Endothelial cell of hepatic sinusoid (primary cell): Measurements from ENCODE around the gene WSB2.
"Not testable (repeated sequence)": the region's sequence is repeated elsewhere in the genome, so short reads cannot be mapped to it uniquely, and the experiment has no call there.

Experiments
- in situ Hi-C: cut with HindIII; loops from 2 replicates; pipeline ENCODE4 v1.10.0; 2017; ENCODE audit warnings: low sequenced_read_pairs

Gene WSB2

DNA sequence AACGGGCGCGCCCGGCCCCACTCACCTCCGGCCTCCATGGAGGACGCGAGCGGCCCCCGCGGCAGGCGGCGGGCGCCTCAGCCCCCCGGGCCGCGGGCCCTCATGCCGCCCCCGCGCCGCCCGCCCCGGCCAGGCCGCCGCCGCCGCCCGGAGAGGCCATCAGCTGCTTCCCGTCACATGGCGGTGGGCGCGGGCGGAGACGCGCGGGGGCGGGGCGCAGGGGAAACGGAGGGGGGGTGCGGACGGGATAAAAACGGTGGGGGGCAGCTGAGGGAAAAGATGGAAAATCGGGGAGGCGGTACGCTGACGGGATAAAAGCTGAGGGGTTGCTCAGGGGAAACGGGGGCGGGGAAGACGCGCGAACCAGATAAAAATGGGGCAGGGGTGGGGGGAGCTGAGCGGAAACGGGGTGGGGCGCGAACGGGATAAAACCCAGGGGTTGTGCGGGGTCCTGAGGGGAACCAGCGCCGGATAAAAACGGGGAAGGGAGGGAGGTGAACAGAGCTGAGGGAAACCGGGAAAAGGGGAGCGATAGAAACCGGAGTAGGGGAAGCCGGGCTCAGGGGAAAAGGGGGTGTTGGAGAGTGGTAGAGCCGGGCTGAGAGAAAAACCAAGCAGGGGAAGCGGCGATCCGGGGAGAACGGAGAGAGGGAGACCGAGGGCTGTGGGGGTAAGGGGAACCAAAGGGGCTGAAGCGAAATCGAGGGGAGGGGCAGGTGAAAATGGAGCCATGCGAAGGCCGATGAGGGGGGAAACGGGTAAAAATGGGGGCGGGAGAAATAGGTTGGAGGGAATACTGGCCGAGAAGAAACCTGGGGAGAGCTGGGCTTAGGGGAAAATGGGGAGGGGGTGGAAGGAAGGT lies at the start of gene WSB2:
Gene WSB2, minus strand, starts transcription at position 169 of the 862 bp plus-strand sequence. Its CDS starts 131 bp downstream, at position 38.
- in situ Hi-C loops = no loop called here

DNA sequence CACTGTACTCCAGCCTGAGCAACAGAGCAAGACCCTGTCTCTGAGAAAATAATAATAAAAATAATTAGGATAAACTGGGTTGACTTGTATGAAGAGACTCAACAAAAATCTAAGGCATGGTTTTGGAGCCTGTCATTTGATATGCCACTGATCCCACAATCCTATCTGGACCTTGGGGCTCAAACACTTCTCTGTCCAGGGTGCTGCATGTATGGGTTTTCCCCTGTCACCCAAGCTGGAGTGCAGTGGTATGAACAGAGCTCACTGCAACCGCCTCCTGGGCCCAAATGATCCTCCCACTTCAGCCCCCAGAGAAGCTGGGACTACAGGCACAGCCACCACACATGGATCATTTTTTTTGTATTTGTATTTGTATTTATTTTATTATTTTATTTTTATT lies 48.1 kb upstream of the WSB2 start:
- in situ Hi-C loops = no loop called here

DNA sequence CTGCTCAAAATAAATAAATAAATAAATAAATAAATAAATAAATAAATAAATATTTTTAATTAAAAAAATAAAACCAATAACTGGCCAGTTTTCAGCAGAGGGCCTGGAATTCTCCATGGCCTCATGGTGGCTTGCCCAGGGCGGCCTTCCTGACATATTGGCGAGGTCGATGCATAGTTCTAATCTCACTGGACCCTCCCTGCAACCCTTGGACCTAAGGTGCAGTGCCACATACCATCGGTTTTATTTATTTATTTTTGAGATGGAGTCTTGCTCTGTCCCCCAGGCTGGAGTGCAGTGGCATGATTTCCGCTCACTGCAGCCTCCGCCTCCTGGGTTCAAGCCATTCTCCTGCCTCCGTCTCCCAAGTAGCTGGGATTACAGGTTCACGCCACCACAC lies 46.7 kb upstream of the WSB2 start:
- in situ Hi-C loops = no loop called here

DNA sequence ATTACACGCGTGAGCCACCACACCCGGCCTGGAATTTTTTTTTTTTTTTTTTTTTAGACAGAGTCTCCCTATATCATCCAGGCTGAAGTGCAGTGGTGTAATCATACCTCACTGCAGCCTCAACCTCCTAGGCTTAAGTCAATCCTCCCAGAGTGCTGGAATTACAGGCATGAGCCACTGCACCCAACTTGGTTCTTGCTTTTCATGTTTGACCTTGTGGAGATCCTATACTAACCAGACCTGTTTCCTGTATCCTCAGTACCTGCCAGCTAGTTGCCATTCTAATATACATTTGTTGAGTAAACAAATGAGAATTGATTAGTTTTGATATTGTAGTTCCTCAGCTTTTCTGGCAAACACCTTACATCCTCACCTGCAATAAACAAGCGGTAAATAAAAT lies 46.0 kb upstream of the WSB2 start:
- in situ Hi-C loops = no loop called here

DNA sequence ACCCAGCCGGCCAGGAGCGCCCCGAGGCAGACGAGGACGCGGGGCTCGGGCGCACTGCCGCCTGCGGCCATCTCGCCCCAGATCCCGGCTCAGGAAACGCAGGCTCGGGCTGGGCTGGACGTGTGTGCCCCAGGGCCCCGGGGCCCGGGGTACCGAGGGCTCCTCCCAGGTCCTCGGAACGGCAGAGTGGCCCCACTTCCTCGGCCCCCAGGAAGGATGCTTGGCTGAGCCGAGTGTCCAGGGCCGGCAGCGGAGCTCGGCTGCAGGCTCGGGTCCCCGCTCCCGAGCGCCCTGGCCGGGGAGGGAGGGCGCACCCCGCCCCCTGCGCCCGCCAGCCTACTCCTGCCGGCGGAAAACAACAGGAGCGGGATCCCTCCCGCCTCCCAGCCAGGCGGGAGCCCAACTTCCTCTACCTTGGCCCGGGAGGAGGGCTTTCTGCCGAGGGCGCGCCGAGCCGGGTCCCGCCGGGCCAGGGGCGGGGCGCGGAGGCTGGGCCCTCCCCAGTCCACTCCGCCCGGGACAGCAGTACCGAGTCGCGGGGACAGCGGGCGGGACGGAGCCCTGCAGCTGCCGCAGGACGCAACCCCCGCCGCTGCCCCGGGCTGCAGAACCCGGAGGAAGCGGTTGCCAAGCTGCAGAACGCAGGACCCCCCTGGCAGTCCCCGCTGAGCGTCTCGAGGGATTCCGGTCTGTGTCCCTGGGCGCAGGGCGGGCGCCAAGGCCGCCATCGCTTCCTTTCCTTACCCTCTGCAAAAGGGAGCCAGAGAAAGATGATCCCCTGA lies 42.8 kb upstream of the WSB2 start, which contains the start of gene VSIG10:
Gene VSIG10, minus strand, starts transcription at position 411 of the 782 bp plus-strand sequence. Its CDS starts 340 bp downstream, at position 71.
- in situ Hi-C loops = no loop called here

DNA sequence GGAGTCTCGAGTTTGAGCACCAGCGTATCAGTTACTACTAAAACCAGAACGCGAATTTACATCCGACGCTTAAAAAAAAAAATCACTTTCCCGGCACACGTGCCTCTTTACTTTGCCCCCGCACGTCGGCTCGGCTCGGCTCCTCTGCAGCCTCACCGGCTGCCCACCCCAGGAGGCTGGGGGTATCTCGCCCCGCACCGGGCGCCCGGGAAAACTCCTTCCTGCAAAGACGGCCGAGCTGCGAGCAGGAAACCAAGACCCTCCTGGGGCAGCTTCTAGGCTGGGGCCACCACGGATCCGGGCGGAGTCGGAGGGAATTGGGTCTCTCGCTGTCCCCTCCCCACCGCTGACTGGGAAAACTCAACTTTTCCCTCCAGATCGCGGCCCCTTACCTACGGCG lies 42.2 kb upstream of the WSB2 start:
- in situ Hi-C loops = no loop called here

DNA sequence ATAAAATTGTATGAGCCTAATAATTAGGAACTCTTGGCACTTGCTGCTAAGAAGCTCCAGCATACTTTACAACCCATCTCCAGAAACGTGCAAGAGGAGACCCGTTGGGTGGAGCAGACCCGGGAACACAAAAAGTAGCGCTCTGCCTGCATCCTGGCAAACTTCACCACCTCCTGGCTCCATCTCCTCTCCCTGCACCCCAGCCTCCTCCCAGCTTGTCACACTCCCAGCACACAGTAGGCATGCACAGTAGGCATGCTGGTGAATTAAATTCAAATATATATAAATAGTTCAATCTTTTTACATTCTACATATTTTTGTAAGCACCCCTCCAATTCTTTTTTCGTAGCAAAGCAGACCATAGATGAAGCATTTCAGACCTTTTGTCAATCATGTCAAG lies 41.6 kb upstream of the WSB2 start:
- in situ Hi-C loops = no loop called here

DNA sequence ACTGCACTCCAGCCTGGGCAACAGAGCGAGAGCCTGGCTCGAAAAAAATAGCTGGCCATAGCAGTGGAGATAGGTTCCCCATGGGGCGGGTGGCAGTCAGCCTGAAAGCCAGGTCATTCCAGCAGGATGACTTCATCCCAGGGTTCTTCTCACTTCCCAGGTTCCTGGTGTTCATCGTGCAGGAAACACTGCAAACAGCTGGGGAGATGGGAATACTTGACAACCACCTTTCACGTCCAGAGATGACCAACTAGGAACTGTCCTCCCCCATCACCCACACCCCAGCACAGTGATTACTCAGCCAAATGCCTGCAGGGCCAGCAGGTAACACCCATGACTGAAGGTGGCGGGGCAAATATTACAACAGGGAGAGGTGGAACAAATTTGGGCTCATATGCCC lies 41.1 kb upstream of the WSB2 start:
- in situ Hi-C loops = no loop called here

DNA sequence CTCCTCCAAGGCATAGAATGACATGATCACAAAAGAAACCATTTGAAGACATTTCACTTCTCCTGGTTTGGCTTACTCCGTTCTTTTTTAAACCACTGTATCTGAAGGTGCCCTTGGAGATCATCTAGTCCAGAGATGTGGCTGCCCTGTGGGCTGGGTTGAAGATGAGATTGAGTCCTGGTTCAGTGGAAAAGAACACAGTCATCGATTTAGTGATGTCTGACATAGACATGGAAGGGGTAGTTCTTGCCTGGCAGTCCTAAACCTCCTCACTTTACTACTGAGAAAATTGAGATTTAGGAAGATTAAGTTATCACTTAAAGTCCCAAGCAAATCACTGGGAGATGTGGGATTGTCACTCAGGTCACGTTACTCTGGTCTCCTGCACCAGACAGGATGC lies 40.1 kb upstream of the WSB2 start:
- in situ Hi-C loops = no loop called here

DNA sequence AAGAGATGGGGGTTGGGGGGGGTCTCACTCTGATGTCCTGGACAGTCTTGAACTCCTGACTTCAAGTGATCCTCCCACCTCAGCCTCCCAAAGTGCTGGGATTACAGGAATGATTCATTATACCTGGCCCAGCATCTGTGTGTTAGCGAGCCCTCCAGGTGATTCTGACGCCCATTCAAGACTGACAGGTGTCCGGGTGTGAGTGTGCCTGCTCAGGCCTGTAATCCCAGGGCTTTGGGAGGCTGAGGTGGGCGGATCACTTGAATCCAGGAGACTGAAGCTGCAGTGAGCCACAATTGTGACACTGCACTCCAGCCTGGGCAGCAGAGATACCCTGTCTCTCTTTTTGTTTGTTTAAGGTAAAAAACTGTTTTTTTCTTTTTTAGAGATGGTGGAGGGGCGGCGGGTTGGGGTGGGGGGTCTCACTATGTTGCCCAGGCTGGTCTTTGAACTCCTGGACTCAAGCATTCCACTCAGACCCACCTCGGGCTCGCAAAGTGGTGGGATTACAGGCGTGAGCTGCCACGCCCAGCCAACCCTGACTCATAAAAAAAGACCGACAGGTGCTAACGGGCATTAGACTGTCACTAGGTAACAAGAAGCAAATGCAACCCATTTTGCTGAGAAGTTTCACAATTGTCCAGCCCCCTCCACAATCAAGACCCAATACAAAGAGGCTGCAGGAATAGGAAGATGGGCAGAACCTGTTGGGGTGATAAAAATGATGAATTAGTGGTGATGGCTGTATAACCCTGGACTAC lies 38.1 kb upstream of the WSB2 start:
- in situ Hi-C loops = no loop called here

DNA sequence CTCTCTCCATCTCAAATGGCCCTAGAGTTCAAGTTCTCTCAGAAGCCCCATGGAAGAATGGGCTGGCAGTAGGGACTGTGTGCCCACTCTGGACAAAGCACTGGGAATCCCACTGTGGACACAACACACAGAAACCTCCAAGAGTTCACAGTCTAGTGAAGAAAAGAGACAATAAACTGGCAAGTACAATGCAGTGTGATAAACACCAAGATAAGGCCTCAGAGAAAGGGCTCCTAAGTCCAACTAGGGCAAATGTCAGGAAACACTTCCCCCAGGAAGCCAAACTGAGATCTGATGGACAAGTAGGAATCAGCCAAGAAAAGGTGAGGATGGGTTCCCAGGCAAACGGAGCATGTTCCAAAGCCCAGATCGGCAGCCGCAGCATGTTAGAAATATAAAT lies 37.4 kb upstream of the WSB2 start:
- in situ Hi-C loops = no loop called here

DNA sequence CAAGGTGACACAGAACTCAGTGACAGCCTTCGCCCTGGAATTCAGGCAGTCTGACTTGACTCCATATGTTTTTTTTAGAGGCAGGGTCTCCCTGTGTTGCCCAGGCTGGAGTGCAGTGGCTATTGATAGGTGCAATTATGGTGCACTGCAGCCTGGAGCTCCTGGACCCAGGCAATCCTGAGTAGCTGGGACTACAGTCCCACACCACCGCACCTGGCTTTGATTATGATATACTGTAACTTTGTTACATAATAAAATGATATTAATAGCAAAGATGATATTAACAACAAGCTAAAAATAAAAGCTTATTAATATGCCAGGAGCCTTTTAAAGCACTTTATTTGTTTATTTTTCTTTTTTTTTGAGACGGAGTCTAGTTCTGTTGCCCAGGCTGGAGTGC lies 33.1 kb upstream of the WSB2 start:
- in situ Hi-C loops = no loop called here

DNA sequence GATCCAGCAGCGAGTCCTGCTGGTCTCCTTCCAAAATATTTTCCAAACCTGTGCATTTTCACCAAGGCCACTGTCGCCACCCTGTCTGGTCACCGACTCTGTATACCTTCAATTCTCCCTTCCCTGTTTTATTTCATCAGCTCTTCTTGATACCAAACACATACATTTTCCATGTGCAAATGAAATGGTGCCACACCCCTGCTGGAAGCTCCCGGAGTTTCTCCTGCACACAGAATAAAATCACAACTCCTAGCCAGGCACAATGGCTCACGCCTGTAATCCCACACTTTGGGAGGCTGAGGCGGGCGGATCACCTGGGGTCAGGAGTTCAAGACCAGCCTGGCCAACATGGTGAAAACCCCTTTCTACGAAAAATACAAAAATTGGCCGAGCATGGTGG lies 28.8 kb upstream of the WSB2 start:
- in situ Hi-C loops = no loop called here

DNA sequence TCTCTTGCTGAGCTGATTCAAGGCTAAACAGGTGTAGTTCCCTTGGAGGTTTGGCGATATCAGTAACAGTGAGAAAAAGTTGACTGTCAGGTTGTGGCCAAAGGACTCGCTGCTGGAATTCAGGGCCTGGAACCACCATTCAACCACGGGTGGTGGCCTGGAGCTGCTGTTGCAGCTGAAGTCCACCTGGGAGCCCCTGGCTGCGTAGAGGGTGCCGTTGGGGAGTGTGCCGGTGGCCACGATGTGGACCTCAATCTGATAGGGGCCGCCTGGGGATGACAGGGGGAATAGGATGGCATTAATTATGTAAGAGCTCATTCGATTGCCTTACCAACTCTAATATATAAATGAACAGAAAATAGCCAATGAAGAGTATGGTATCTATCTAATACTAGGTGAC lies 21.2 kb upstream of the WSB2 start:
- in situ Hi-C loops = no loop called here

DNA sequence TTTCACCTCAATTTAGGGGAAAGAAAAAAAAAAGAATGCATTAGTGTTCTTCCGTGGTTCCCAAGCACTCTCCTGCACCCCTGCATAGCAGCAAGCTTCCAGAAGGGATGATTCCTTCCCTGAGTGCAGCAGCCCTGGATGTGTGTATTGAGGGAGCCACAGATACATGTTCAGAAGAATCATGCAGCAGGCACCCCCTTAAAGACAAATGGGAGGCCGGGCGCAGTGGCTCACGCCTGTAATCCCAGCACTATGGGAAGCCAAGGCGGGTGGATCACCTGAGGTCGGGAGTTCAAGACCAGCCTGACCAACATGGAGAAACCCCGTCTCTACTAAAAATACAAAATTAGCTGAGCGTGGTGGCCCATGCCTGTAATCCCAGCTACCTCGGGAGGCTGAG lies 20.5 kb upstream of the WSB2 start:
- in situ Hi-C loops = not testable (repeated sequence)

DNA sequence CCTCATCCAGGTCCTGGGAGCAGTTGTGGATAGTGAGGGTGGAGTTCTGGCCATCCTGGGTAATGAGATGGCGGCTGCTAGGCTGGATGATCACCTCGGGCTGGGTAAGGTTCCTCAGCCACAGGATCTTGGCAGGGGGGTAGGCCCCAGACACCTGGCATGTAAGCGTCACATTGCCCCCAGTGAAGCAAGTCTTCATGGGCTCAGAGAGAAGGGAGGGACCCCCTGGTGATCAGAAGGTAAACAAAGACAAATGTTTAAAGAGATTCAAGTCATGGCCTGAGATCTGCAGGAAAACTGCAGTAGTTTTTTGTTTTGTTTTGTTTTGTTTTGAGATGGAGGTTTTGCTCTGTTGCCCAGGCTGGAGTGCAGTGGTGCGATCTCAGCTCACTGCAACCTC lies 12.8 kb upstream of the WSB2 start:
- in situ Hi-C loops = no loop called here

DNA sequence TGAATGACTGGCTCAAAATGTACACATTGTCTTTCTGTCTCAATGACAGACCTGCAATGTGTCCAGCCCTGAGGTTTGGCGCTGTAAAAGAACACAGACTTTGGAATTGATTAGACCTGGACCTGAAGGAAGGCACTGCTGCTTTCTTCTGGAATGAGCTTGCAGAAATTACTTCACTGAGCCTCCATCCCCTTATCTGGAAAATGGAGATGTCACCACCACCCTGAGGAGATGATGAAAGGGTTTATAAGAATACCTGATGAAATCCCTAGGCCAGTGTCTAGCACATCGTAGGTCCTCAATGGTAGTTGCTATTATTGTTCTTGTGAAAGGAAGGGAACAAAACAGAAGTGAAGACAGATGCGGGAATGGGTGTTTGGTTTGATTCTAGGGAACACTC lies 9.7 kb upstream of the WSB2 start:
- in situ Hi-C loops = no loop called here

DNA sequence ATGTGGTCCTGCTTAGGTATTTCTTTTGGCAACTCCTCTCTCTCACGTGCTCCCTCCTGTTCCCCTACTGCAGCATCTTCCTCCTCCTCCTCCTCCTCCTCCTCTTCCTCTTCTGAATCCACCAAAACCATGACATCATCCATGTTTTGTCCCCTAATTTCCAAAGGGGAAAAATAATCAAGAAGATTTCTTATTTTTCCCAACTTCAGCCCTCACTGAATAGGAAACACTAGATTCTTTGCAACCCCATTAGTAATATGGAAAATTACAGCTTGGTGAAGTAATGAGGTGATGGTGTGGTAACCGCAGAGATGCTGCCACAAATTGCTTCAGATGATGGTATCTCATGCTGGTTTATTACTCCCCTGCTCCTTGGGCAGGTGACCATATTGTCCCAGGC lies 7.5 kb upstream of the WSB2 start:
- in situ Hi-C loops = no loop called here

DNA sequence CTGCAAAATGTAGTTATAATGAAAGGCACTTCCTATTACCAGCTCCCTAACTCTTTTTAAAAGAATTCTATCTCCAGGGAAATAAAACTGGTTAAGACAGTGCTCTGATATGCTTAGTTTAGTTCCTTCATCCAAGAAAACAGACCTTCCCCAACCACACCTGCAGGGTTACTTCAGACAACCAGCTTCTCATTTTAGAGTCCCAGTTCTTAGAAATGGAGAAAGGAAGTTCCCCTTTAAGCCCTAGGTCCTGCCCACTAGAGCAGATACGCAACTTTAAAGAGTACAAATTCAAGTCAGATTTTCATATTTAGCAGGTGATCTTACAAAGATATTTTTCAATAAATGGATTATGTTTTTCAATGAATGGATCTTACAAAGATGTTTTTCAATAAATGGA lies 4.4 kb upstream of the WSB2 start:
- in situ Hi-C loops = no loop called here

DNA sequence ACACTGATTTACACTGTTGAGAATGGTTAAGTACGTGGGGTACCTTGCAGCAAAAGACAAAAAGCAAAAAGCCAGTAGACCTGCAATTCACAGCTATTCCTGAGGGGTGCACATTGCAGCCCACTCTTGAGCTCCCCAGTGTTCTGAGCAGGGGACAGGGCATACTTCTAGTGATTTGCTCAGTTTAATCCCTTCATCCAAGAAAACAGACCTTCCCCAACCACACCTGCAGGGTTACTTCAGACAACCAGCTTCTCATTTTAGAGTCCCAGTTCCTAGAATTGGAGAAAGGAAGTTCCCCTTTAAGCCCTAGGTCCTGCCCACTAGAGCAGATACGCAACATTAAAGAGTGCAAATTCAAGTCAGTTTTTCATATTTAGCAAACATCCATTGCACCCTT lies 3.6 kb upstream of the WSB2 start:
- in situ Hi-C loops = no loop called here

DNA sequence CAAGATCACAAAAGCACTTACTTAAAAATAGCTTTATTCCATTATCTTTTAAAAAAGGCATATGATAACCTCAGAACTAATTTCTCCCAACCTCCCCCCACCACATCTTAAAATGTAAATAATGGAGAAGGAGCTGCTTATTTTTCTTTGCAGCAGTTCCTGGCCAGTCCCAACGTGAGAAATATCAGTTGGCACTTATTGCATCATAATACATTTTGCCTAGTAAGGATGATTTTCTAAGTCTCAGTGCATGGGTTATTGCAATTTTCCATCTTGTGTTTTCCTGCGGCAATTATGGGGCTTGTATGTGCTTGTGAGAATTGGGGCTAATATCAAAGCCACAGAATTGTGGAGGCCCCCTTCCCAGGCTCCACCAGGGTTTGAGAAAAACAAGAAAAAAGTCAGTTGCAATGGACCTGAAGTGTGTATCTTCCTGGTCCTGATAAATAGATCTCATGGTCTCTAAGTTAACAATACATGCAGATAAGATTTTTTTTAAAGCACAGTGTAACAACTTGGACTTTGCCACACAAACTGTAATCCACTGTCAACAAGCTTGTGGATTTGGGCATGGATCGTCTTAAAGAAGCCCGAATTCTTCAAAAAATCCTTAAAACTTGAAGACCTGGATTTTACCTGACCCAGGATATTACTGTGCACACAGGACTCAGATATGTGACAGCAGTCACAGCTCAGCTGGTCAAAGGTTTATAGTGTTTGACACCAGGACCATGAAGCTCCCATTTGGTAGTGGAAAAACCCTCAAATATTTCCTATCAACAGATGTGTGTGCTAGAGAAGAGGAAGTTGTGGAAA lies 2.8 kb upstream of the WSB2 start:
- in situ Hi-C loops = no loop called here
